GM12801 (cell line): ENCODE measurements around the gene PACS2.

ENCODE experiments used
- CTCF ChIP-seq: IDR thresholded peaks from one replicate; pipeline ENCODE4 v1.5.1; 2011; ENCODE audit warnings: control low read depth; ENCODE audit not compliant: insufficient read length; ENCODE audit errors: extremely low read depth

Gene PACS2

GRCh38 chr14:105314287-105315200 is at the start of gene PACS2:
Gene PACS2 (plus strand): TSS chr14:105314748. CDS start chr14:105314919, 171 bp downstream.
- TF ChIP-seq CTCF: no peak

- TF ChIP-seq CTCF: no peak
These were observed 46.6 kb upstream of the PACS2 start for GRCh38 chr14:105267820-105268548.

DNA sequence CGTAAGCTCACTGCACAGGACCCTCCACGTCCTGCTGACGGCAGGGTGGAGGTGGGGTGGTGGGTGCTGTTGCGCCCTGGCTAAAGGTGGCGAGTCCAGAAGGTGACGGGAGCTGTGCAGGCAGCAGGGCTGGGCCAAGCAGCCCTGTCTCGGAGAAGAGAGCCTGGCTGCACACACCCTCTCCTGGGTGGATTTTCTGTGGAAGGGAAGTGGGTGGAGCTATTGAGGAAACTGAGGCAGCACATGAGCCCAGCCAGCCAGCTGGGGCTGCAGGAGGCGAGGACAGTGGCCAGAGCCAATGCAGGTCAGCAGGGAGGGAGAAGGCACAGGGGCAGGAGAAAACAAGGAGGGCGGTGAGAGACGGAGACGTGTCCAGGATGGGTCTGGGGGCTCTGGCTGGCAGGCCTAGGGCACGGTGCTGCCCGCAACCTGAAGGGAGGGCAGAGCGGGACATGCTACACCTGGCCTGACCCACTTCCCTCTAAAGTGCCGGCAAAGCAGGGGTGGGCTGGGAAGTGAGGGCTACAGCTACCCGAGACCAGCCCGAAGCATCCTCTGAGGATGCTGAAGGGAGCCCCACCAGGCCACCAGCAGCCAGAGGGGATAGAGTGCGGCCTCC is 45.7 kb upstream of the PACS2 start:
- TF ChIP-seq CTCF: no peak

- no peak for TF ChIP-seq CTCF
These were observed 45.1 kb upstream of the PACS2 start for GRCh38 chr14:105269405-105269804.

- no peak for TF ChIP-seq CTCF
These were observed 43.2 kb upstream of the PACS2 start for GRCh38 chr14:105271224-105271890.

GRCh38 chr14:105272623-105273022 is 41.9 kb upstream of the PACS2 start:
- TF ChIP-seq CTCF: no peak

GRCh38 chr14:105273062-105273461 is 41.5 kb upstream of the PACS2 start:
- TF ChIP-seq CTCF: no peak
